GM19043 (cell line): ENCODE data around the gene NXPE4.

Source experiments
- ATAC-seq: cut with Tn5 transposase; IDR thresholded peaks from one replicate; pipeline ENCODE4 v1.9.1; 2021; ENCODE audit warnings: low read depth; ENCODE audit not compliant: unreplicated experiment

Gene NXPE4

DNA sequence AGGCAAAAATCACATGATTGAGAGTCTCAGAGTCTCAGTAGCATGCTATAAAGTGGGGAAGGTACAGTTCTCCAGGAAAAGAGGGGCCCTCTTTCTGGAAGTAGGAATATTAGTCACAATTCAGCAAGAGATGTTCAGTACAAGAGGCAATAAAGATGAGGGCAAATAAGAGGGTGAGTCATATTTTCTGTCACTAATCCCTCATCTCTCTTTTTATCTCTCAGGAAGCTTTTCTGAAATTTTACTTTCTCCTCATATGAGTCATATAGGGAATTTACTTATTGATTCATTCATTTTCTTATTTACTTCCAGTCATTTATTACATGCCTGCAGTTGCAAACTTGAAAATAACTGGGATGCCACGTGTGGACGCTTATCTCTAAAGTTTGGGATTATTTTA, 32.5 kb downstream of the NXPE4 start:
- ATAC-seq, result no peak

- no peak for ATAC-seq
Observed at GRCh38 chr11:114562166-114562916, 33.2 kb downstream of the NXPE4 start.

GRCh38 chr11:114559425-114560310, 35.9 kb downstream of the NXPE4 start, which contains the start of gene NXPE1:
NXPE1 (minus strand) TSS chr11:114559881; CDS start chr11:114551201, 8,680 bp downstream.
- no peak for ATAC-seq

GRCh38 chr11:114556135-114556534, 39.5 kb downstream of the NXPE4 start:
- ATAC-seq, result no peak

DNA sequence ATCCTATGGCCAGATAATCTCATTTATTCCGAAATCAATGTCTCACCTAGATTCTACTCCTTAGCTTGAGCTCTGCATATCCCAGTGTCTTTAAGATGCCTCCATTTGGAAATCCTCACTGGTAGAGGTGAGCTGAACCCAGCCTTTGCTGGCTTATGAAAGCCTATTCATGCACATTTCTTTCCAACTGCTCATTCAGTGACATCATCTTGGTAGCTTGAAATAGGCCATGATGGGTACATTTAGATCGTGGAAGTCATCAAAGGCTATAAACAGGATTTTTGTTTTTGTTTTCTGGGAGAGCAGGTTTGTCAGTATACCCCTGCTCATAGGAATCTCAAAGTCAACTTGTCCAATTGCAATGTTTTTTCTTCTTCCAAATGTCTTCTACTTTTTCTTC, 41.9 kb downstream of the NXPE4 start:
- ATAC-seq, result no peak

- ATAC-seq, result no peak
Observed at GRCh38 chr11:114551060-114551459, 44.5 kb downstream of the NXPE4 start.

GRCh38 chr11:114525682-114526081, 69.9 kb downstream of the NXPE4 start:
- ATAC-seq, result no peak

- no peak for ATAC-seq
Observed at GRCh38 chr11:114524122-114524521, 71.5 kb downstream of the NXPE4 start.

DNA sequence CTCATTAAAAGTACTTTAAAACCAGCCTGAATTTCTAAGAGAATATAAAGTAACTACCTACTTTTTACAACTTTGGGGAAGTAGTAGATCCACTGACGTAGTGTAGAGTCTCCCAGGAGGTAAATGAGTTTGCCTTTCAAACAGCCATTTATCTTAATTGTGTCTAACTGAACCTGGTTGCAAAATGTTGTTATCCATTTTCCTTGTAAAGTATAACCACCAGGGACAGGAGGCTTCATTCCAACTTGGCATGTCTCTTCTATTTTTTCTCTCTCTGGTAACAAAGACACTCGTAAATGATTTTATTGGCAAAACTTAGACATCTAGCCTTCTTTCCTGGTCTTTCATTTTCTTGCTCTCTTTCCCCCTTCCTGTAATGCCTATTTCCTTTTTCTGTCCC, 72.8 kb downstream of the NXPE4 start:
- ATAC-seq, result no peak
